Measurements from ENCODE around the gene B3GALNT2.
"Not testable (repeated sequence)": the region's sequence is repeated elsewhere in the genome, so short reads cannot be mapped to it uniquely, and the experiment has no call there.

The B3GALNT2 gene

DNA sequence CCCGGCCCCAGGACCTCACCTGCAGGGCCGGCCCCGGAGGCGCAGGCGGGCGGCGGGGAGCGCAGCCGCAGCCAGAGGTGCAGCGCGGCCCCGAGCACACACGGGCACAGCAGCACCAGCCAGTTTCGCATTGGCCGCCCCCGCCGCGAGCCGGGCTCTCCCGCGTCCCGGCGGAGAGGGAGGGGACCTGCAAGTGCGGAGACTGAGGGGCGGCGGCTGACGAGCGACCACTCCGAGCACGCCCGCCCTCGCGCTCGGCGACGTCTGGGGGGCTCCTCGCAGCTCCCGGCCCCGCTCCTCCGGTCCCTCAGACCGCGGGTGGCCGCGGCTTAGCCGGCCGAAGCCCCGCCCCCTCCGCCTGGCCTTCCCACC lies at the start of gene B3GALNT2:
Gene B3GALNT2, minus strand, starts transcription at position 331 of the 372 bp plus-strand sequence. Its CDS starts 200 bp downstream, at position 131.
- DNase-seq: no peak

DNA sequence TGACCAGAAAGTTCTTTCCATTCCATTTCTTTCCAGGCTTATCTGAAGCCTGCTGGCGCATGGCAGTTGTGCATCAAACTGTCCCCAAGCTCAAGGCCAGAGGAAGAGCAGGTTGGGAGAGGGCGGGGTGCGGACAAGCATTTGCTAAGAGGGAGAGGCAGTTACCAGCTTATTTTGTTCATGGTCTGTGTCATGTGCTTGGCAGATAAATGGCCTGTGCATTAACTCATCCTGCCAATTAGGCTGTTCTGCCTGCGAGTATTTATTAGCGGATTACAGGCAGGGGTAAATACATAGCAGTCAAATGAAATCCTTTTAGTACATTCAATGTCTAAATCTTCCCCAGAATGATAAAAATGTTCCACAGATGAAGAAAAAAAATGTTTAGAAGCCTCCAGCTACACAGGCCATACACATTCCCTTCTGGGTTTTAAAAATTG lies 48.9 kb upstream of the B3GALNT2 start:
- DNase-seq: no peak

GRCh38 chr1:235552146-235552716 lies 48.0 kb upstream of the B3GALNT2 start:
- DNase-seq: peak; percentile 47

DNA sequence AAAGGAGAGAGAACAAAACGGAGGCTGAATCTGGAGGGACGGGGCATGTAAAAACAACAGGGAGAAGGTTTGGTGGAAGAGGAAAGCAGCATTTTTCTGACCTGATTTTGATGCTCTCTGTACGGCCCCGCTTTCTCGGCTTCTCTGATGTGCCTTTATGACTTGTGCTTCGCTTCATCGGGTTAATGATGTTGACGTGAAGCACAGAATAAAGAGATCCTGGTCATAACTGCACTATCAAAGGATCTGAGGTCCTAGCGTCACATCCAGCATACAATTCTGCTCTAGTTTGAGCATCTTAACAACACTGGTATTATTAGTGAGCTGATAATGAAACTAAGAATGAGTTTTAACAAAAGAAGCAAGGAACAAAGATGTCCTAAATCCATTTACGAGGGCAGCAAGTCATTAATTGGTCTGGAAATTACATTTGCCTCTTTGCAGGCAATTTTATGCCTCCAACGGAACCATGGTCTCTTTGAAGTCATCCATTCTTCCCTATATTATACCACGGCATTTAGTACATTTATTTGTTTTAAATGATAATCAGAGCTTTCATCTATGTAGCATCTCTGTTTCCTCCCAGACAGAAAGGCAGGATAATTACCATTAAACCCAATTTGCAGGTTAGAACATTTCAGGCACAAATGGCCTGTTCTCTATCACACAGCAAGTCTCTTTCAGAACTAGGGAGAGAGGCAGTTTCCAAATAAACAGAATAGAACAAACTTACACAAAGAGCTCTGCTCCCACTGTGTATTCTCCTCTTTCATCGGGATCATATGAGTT lies 45.3 kb upstream of the B3GALNT2 start:
- no peak for DNase-seq

DNA sequence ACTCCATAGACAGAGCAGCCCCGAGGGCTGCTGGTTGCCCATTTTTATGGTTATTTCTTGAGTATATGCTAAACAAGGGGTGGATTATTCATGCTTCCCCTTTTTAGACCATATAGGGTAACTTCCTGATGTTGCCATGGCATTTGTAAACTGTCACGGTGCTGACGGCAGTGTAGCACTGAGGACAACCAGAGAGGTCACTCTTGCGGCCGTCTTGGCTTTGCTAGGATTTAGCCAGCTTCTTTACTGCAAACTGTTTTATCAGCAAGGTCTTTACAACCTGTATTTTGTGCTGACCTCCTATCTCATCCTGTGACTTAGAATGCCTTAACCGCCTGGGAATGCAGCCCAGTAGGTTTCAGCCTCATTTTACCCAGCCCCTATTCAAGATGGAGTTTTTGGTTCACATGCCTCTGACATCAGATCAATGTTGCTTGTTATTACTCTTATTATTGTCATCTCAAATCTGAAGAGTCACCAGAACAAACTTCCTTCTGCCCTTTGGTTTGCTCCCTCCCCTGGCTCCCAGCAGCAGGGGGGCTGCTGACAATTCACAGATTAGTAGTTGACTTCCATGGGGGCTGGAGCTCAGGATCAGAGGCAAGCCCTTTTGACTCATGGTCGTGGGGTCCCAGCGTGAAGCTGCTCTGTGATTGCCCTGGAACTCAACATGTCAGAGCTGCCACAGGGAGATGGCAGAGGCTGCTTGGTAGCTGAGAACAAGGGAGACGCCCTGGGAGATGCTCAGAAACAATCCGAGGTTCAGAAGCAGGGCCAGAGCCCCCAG lies 42.3 kb upstream of the B3GALNT2 start:
- DNase-seq: not testable (repeated sequence)

GRCh38 chr1:235545292-235545930 lies 41.2 kb upstream of the B3GALNT2 start:
- DNase-seq: no peak

GRCh38 chr1:235542845-235543244 lies 38.6 kb upstream of the B3GALNT2 start:
- not testable (repeated sequence) for DNase-seq

GRCh38 chr1:235533476-235534168 lies 29.4 kb upstream of the B3GALNT2 start:
- DNase-seq: no peak

DNA sequence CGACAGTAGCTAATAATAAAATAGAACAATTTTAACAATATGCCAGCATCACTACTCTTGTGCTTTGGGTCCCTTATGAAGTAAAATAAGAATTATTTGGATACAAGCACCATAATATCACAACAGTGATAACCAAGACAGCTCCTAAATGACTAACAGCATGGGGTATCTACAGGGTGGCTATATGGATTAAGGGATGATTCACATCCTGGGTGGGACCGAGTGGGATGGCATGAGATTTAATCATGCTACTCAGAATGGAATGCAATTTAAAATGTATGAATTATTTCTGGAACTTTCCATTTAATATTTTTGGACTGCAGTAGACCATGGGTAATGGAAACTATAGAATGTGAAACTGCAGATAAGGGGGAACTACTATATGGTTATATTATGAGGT lies 28.1 kb upstream of the B3GALNT2 start:
- no peak for DNase-seq

DNA sequence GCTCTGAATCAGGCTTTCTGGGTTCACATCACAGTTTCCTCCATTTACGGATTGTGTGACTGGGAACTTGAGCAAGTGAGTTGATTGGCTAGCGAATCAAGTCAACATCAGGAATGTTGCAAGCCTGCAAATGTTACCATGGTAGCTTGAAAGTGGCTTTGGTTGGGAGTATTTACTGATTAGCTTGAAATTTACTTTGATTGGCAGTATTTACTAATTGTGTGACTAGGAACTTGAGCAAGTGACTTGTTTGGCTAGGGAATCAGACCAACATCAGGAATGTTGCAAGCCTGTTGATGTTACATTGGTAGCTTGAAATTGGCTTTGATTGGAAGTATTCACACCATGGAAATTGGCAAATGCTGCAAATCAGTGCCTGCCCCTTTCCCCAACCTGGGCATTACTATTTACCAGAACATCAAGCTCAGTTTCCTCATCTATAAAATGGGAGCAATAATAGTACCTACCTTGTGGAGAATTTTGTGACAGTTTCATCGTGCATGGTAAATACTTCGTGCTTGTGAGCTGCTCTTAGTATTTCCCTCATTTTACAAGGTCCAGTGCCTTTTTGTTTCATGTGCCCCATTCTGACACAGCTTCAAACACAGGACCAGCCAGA lies 23.1 kb upstream of the B3GALNT2 start:
- no peak for DNase-seq

GRCh38 chr1:235525314-235525713 lies 21.1 kb upstream of the B3GALNT2 start:
- DNase-seq: no peak

DNA sequence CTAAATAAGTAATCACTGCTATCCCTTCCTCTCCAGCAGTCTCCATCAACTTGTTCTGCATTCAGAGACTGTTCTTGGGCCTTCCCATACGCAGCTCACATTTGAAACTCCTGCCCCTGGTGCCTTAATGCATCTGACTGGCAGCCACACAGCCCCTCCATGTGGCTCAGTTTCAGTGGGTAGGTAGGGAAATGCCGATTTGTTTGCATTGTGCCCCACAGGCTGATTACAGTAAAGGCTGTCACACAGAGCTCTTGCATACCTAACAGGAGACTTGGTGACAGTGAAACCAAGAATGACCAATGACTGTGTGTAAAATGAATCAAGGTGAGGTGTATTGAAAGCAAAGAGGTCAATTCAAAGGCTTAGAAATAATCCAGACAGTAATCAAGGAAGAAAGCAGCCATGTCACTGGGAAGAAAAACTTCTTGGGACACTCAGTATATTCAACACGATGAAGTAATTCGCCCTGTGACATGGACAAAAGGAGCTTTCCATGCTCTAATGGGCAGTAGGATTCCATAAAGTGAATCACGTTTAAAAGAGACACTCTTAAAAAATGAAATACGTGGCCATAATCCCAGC lies 12.7 kb upstream of the B3GALNT2 start:
- no peak for DNase-seq

DNA sequence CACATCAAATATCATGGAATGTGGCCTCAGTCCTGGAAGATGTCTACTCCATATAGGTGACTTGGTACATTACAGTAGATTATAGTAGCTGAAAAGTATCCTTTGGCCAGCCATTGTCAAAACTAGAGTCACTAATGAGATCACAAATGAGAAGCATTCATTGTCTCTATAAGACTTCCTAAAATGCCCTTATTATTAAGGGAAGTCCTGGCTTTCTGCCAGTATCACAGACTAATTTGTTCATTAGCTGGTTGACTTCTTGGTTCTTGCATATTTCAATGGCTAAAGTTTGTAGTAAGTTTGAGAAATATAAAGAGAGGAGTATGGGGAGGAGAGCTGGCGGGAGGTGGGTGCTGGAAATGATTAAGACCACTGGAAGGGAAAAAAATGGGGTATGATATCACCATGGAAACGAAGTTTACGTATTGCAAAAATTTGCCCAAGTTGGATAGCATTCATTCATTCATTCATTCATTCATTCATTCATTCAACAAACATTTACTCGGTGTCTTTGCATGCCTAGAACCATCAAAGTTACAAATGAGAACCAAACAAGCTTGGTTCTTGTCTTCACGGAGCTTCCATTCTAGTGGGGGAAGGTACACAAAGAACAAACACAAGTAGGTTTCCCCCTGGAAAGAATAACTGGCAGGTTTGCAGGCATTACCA lies 11.7 kb upstream of the B3GALNT2 start:
- DNase-seq: no peak

DNA sequence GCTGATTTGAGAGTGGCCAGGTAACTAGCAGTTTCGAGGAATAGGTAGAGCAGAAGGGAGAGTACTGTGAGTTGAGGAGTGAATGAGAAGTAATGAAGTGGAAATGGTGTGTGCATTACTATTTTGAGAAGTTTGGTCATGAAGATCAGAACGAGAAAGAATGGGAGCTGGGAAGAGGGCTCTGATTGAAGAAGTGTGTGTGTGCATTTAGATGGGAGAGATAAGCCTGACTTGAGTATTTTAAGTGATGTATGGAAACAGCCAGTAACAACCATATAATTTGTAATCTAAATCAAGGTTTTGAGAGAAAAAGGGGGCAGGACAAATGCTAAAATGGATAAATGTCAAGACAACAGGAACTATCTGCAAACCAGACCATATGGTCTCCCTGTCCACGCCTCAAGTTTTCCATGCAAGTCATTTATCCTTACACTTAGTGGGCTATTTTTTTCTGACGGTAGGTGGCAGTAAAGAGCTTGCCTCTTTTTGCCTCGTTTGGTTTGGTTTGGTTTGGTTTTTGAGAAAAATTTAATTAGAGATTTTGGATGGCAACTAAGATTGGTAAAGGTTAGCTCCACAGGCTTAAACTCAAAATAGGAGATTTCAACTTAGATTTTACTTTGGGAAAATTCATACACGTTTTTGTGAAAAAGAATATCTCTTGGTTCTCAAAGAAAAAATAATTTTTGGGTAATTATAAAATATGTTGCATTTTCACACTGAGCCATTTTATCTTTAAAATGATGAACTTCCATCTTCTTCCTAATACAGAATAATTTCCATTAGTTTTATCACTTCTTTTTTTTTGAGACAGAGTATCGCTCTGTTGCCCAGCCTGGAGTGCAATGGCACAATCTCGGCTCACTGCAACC lies 9.5 kb upstream of the B3GALNT2 start:
- peak; percentile 30 for DNase-seq

- no peak for DNase-seq
These were observed 7.4 kb upstream of the B3GALNT2 start for GRCh38 chr1:235511470-235512240.

GRCh38 chr1:235510823-235511222 lies 6.6 kb upstream of the B3GALNT2 start:
- DNase-seq: no peak

DNA sequence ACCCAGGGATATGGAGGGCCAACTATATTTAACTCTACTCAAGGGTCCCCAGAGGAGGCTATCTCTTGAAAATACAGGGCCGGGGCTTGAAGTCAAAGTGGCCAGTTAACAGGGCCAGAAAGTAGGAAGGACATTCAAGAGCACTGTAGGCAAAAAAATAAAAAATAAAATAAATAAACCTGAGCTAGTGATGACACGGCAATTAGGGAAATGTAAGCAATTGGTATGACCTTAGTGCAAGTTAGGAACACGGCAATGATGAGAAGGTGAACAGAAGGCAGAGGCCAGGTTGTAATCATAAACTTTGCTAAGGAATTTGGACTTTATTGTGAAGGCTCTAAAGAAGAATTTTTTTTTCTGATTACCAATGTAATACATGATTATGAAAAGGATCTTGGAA lies 3.4 kb upstream of the B3GALNT2 start:
- no peak for DNase-seq

- peak; percentile 89 for DNase-seq
These were observed 406 bp upstream of the B3GALNT2 start for GRCh38 chr1:235504494-235505222.
